Measurements from ENCODE around the gene PRKAG2. TPM values are rescaled to one million over a fixed set of nuclear protein-coding genes. Genes with fewer than 3 reads are reported as not detected.

The PRKAG2 gene
- total RNA-seq, 1 experiment from 2014 or later = 23.9 TPM

GRCh38 chr7:151692721-151693120, 184.2 kb downstream of the PRKAG2 start:
- TF ChIP-seq EZH2 (IDR thresholded peaks at IDR 0.05; ENCODE audit: low read length, unreplicated experiment) (no peak), CTCF (conservative IDR thresholded peaks at IDR 0.05; ENCODE audit: low read depth, low read length) (no peak), EZH2phosphoT487 (IDR thresholded peaks at IDR 0.05; ENCODE audit: borderline replicate concordance, low read length) (no peak)
- Histone ChIP-seq H3K27me3 (ENCODE audit: low read length) (no peaks in the 10 kb centered on the region), H3K4me1 (ENCODE audit: insufficient read depth, low read length) (peaks cover 39% of the 10 kb centered on the region), H3K9me3 (ENCODE audit: low read length) (no peaks in the 10 kb centered on the region), H3F3A (ENCODE audit: low read length, unreplicated experiment) (no peaks in the 10 kb centered on the region), H2AFZ (ENCODE audit: low read length) (no peak overlapping the region), H3K4me3 (ENCODE audit: low read length) (no peak overlapping the region), H3K79me2 (ENCODE audit: low read length) (no peaks in the 10 kb centered on the region), H3K4me2 (ENCODE audit: low read length) (no peak overlapping the region), H3K27ac (ENCODE audit: low read length) (no peak overlapping the region), H3K9me2 (replicated peaks; ENCODE audit: low read length) (no peaks in the 10 kb centered on the region), H3K36me3 (ENCODE audit: low read depth, low read length) (no peaks in the 10 kb centered on the region), H4K20me1 (ENCODE audit: low read length) (no peaks in the 10 kb centered on the region), H3K9ac (ENCODE audit: low read length) (no peak overlapping the region)
- DNase-seq (no peak), ATAC-seq (no peak)
- CTCF ChIA-PET = no interaction called here
- BruUV-seq (replicated peaks) = no TSS peak
- POLR2A ChIA-PET (ENCODE audit: unreplicated experiment) = no interaction called here
- intact Hi-C loops (cut with micrococcal nuclease) = no loop called here

- Histone ChIP-seq H3K36me3 (ENCODE audit: low read depth, low read length) (no peaks in the 10 kb centered on the region), H3K4me1 (ENCODE audit: insufficient read depth, low read length) (peaks cover 44% of the 10 kb centered on the region), H3K4me3 (ENCODE audit: low read length) (no peak overlapping the region), H3F3A (ENCODE audit: low read length, unreplicated experiment) (no peaks in the 10 kb centered on the region), H4K20me1 (ENCODE audit: low read length) (no peaks in the 10 kb centered on the region), H3K79me2 (ENCODE audit: low read length) (no peaks in the 10 kb centered on the region), H3K9me3 (ENCODE audit: low read length) (no peaks in the 10 kb centered on the region), H3K9me2 (replicated peaks; ENCODE audit: low read length) (no peaks in the 10 kb centered on the region), H3K4me2 (ENCODE audit: low read length) (no peak overlapping the region), H3K27ac (ENCODE audit: low read length) (no peak overlapping the region), H2AFZ (ENCODE audit: low read length) (no peak overlapping the region), H3K27me3 (ENCODE audit: low read length) (no peaks in the 10 kb centered on the region), H3K9ac (ENCODE audit: low read length) (no peak overlapping the region)
- DNase-seq (no peak), ATAC-seq (no peak)
- TF ChIP-seq CTCF (conservative IDR thresholded peaks at IDR 0.05; ENCODE audit: low read depth, low read length) = no peak
- TF ChIP-seq EZH2 (IDR thresholded peaks at IDR 0.05; ENCODE audit: low read length, unreplicated experiment) = no peak
- TF ChIP-seq EZH2phosphoT487 (IDR thresholded peaks at IDR 0.05; ENCODE audit: borderline replicate concordance, low read length) = no peak
- ChIA-PET POLR2A (ENCODE audit: unreplicated experiment) (no interaction called here), CTCF (no interaction called here)
- intact Hi-C loops (cut with micrococcal nuclease) = no loop called here
- BruUV-seq (replicated peaks) = no TSS peak
Observed at GRCh38 chr7:151691449-151691848, 185.5 kb downstream of the PRKAG2 start.

DNA sequence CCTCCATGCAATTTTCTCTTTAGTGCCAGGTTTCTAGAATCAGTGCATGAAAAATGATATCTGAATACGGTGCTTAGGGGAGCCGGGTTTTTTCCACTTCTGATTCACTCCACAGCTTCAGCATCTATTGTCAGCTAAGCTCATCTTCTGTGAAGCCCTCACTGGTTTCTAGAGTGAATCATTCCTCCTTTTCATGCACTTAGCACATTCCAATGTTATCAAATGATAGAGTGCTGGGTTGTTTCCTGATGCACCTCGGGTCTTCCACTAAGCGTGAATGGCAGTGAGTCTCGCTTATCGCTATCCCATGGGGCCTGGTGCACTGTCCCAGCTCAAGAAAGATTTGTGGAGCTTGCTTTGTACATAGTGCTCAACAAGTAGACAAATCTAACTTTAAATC, 186.3 kb downstream of the PRKAG2 start:
- Histone ChIP-seq H3K27ac (ENCODE audit: low read length) (no peak overlapping the region), H3K27me3 (ENCODE audit: low read length) (no peaks in the 10 kb centered on the region), H4K20me1 (ENCODE audit: low read length) (no peaks in the 10 kb centered on the region), H3K4me3 (ENCODE audit: low read length) (no peak overlapping the region), H3K9ac (ENCODE audit: low read length) (no peak overlapping the region), H3K36me3 (ENCODE audit: low read depth, low read length) (no peaks in the 10 kb centered on the region), H3F3A (ENCODE audit: low read length, unreplicated experiment) (no peaks in the 10 kb centered on the region), H3K9me2 (replicated peaks; ENCODE audit: low read length) (no peaks in the 10 kb centered on the region), H2AFZ (ENCODE audit: low read length) (no peak overlapping the region), H3K4me2 (ENCODE audit: low read length) (no peak overlapping the region), H3K9me3 (ENCODE audit: low read length) (no peaks in the 10 kb centered on the region), H3K79me2 (ENCODE audit: low read length) (no peaks in the 10 kb centered on the region), H3K4me1 (ENCODE audit: insufficient read depth, low read length) (peaks cover 40% of the 10 kb centered on the region)
- CTCF ChIA-PET = no interaction called here
- intact Hi-C loops (cut with micrococcal nuclease) = no loop called here
- POLR2A ChIA-PET (ENCODE audit: unreplicated experiment) = no interaction called here
- no peak for TF ChIP-seq CTCF (conservative IDR thresholded peaks at IDR 0.05; ENCODE audit: low read depth, low read length)
- TF ChIP-seq EZH2phosphoT487 (IDR thresholded peaks at IDR 0.05; ENCODE audit: borderline replicate concordance, low read length) = no peak
- TF ChIP-seq EZH2 (IDR thresholded peaks at IDR 0.05; ENCODE audit: low read length, unreplicated experiment) = no peak
- BruUV-seq (replicated peaks) = no TSS peak
- DNase-seq = peak; percentile 20
- no peak for ATAC-seq

All from PC-3 (cell line).